Liver (tissue), 9 donors: ENCODE measurements around the gene SLC24A1. TPM values are rescaled to one million over a fixed set of nuclear protein-coding genes. Genes with fewer than 3 reads are reported as not detected.

Experiments used
- DNase-seq: peaks from one replicate; pipeline ENCODE4 v3.0.0-alpha.2; 2017; ENCODE audit warnings: low spot score
- H3K27ac ChIP-seq, 2 donors: one replicate each; pipeline ENCODE4 v1.7.0; 2013; ENCODE audit warnings: inconsistent platforms in 2 of 2, low read length in 2 of 2, control low read depth in 1 of 2, low read depth in 1 of 2, mild to moderate bottlenecking in 1 of 2
- H3K27me3 ChIP-seq, 4 donors: one replicate each; pipeline versions ENCODE4 v1.6.1 to v1.7.0; 2013; ENCODE audit warnings: low read length in 3 of 4, inconsistent platforms in 1 of 4, mild to moderate bottlenecking in 1 of 4, moderate library complexity in 1 of 4; ENCODE audit not compliant: control insufficient read depth in 4 of 4, insufficient read depth in 4 of 4
- H3K36me3 ChIP-seq, 4 donors: one replicate each; pipeline versions ENCODE4 v1.6.1 to v1.7.0; 2013; ENCODE audit warnings: low read length in 3 of 4, mild to moderate bottlenecking in 3 of 4, low read depth in 1 of 4, moderate library complexity in 1 of 4; ENCODE audit not compliant: control insufficient read depth in 4 of 4, insufficient read depth in 3 of 4
- H3K4me1 ChIP-seq, 4 donors: one replicate each; pipeline versions ENCODE4 v1.6.1 to v1.7.0; 2013; ENCODE audit warnings: low read length in 3 of 4, mild to moderate bottlenecking in 3 of 4, moderate library complexity in 1 of 4; ENCODE audit not compliant: control insufficient read depth in 4 of 4, insufficient read depth in 4 of 4
- H3K4me3 ChIP-seq, 3 donors: one replicate each; pipeline versions ENCODE4 v1.6.1 to v1.7.0; 2013; ENCODE audit warnings: low read length in 3 of 3, control low read depth in 1 of 3, low read depth in 1 of 3, mild to moderate bottlenecking in 1 of 3
- H3K9ac ChIP-seq, 2 donors: one replicate each; pipeline ENCODE4 v1.7.0; 2013; ENCODE audit warnings: low read length in 2 of 2, mild to moderate bottlenecking in 2 of 2, moderate library complexity in 2 of 2, control low read depth in 1 of 2, low read depth in 1 of 2
- H3K9me3 ChIP-seq, 4 donors: one replicate each; pipeline versions ENCODE4 v1.6.1 to v1.7.0; 2013; ENCODE audit warnings: low read length in 3 of 4; ENCODE audit not compliant: control insufficient read depth in 4 of 4
- FOXA1 ChIP-seq: IDR thresholded peaks from 2 replicates; pipeline ENCODE4 v1.6.1; 2016; ENCODE audit warnings: antibody characterized with exemption
- FOXA2 ChIP-seq: IDR thresholded peaks from 2 replicates; pipeline ENCODE4 v1.6.1; 2016; ENCODE audit warnings: antibody characterized with exemption
- GABPA ChIP-seq, 2 donors: IDR thresholded peaks in 1 of 2; conservative IDR thresholded peaks in 1 of 2; 2 replicates each; pipeline ENCODE4 v1.6.1; 2016; ENCODE audit warnings: antibody characterized with exemption in 2 of 2, mild to moderate bottlenecking in 1 of 2, moderate library complexity in 1 of 2
- HNF4A ChIP-seq, 2 donors: conservative IDR thresholded peaks; 2 replicates each; pipeline ENCODE4 v1.6.1; 2016; ENCODE audit warnings: antibody characterized with exemption in 2 of 2, mild to moderate bottlenecking in 2 of 2
- JUND ChIP-seq, 2 donors: IDR thresholded peaks; 2 replicates each; pipeline ENCODE4 v1.6.1; 2016; ENCODE audit warnings: antibody characterized with exemption in 2 of 2
- NR2F2 ChIP-seq: IDR thresholded peaks from 2 replicates; pipeline ENCODE4 v1.6.1; 2016; ENCODE audit warnings: antibody characterized with exemption
- RXRA ChIP-seq, 2 donors: IDR thresholded peaks; 2 replicates each; pipeline ENCODE4 v1.6.1; 2017 to 2018; ENCODE audit warnings: antibody characterized with exemption in 2 of 2, mild to moderate bottlenecking in 1 of 2
- SP1 ChIP-seq: IDR thresholded peaks from 2 replicates; pipeline ENCODE4 v1.6.1; 2018; ENCODE audit warnings: antibody characterized with exemption, mild to moderate bottlenecking
- TAF1 ChIP-seq: conservative IDR thresholded peaks from 2 replicates; pipeline ENCODE4 v1.6.1; 2016; ENCODE audit warnings: antibody characterized with exemption, mild to moderate bottlenecking
- YY1 ChIP-seq: IDR thresholded peaks from 2 replicates; pipeline ENCODE4 v1.6.1; 2016; ENCODE audit warnings: antibody characterized with exemption, mild to moderate bottlenecking
- WGBS: extraction: QIAGEN DNeasy Blood & Tissue Kit; methylation state at CpG from one replicate; pipeline ENCODE4 v1.1.7; 2013; 5-methylcytosine and 5-hydroxymethylcytosine counted together
- polyA plus RNA-seq, 2 donors: library from polyadenylated mRNA; stranded (reverse) in 1 of 2; unstranded in 1 of 2; fragments of 200-250 nt in 1 of 2; fragments of >200 nt in 1 of 2; fragmentation: Nextera tagmentation in 1 of 2; extraction: Ambion mirVana in 1 of 2; gene quantifications; one replicate each; pipeline versions ENCODE4 v1.2.1 to v1.2.3, GENCODE V29; 2013 to 2015
- total RNA-seq, 2 donors: library from RNA; depleted of rRNA; stranded (reverse); fragments of >200 nt; gene quantifications; one replicate each; pipeline ENCODE4 v1.2.3, GENCODE V29; 2014
- TF ChIP-seq, protein P1 (sequence below): IDR thresholded peaks from 2 replicates; pipeline ENCODE4 v1.6.1; 2016; ENCODE audit warnings: antibody characterized with exemption
- TF ChIP-seq, protein P2 (sequence below): IDR thresholded peaks from 2 replicates; pipeline ENCODE4 v1.6.1; 2016; ENCODE audit warnings: antibody characterized with exemption
- TF ChIP-seq, protein P3 (sequence below): IDR thresholded peaks from 2 replicates; pipeline ENCODE4 v1.6.1; 2016; ENCODE audit warnings: antibody characterized with exemption, mild to moderate bottlenecking
- TF ChIP-seq, protein P4 (sequence below): fragments of 150-350 bp; IDR thresholded peaks from 2 replicates; pipeline ENCODE4 v1.5.1; 2017; ENCODE audit warnings: improper control_type of control experiment, low read depth, low read length; ENCODE audit not compliant: missing input control
- donor health status: healthy.
- donor health status: healthy.
- donor health status: healthy.
- donor health status: healthy.
- donor health status: healthy.

SLC24A1 gene
- total and polyA plus RNA-seq, 4 donors, result 1.8 to 3.3 (median 2.2) TPM

DNA sequence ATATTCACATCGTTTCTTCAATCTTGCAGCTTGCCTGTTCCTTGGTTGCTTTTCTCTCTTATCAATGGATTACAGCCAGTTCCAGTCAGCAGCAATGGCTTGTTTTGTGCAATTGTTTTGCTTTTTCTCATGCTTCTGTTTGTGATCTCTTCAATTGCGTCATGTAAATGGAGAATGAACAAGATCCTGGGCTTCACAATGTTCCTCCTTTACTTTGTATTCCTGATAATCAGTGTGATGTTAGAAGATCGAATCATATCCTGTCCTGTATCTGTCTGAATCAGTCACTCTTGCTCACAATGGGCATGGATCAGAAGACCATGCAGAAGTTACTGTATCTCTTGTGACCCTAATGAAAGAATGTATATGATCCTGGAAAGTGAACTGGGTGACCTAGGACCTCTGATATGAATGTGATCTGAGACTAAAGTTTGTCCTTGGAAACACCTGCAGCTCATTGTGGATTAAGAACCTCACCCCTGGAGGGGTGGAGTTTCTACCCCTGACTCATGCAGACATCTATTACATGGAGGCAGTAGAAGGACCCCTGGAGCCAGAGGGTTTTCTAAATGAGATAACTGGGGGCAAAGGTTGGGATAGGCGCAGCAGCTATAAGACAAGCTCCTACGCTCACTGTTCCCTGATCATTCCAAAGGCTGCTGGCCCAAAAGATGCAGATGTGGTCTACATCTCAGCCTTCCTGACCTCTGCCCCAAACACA lies 32.2 kb downstream of the SLC24A1 start:
- no peaks in the 10 kb centered on the region for H3K9me3 ChIP-seq
- DNase-seq, result no peak
- 93% methylated on average over 5 of the region's 5 CpGs for WGBS

DNA sequence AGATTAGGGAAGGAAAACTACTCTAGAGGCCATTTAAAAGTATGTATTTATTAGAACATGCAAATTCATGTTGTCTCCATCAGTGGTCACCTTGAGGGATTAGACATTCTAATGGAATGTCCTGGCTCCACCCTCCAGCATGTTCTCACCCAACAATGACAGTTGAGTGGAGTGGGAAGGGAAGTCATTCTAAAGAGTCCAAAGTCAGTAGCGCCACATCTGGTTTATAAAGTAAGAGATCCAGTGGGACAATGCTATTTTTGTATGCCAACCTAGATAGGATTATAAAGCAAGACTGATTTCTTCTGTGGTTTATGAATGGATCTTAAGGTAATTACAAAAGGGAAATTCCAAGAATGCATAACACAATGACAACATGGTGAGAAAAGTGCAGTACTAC lies 33.3 kb downstream of the SLC24A1 start:
- no peak overlapping the region for H3K9ac ChIP-seq
- no peaks in the 10 kb centered on the region for H3K9me3 ChIP-seq
- no peak overlapping the region for H3K4me3 ChIP-seq
- no peaks in the 10 kb centered on the region for H3K27me3 ChIP-seq
- no peak for DNase-seq
- WGBS, result 100% methylated on average over 1 of the region's 1 CpG
- peaks cover 4 to 46% (median 23%) of the 10 kb centered on the region in 4 donors for H3K36me3 ChIP-seq
- TF ChIP-seq, protein P1, sequence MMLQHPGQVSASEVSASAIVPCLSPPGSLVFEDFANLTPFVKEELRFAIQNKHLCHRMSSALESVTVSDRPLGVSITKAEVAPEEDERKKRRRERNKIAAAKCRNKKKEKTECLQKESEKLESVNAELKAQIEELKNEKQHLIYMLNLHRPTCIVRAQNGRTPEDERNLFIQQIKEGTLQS, result no peak
- no peak for TF ChIP-seq SP1
- no peak for TF ChIP-seq NR2F2
- TF ChIP-seq, protein P2, sequence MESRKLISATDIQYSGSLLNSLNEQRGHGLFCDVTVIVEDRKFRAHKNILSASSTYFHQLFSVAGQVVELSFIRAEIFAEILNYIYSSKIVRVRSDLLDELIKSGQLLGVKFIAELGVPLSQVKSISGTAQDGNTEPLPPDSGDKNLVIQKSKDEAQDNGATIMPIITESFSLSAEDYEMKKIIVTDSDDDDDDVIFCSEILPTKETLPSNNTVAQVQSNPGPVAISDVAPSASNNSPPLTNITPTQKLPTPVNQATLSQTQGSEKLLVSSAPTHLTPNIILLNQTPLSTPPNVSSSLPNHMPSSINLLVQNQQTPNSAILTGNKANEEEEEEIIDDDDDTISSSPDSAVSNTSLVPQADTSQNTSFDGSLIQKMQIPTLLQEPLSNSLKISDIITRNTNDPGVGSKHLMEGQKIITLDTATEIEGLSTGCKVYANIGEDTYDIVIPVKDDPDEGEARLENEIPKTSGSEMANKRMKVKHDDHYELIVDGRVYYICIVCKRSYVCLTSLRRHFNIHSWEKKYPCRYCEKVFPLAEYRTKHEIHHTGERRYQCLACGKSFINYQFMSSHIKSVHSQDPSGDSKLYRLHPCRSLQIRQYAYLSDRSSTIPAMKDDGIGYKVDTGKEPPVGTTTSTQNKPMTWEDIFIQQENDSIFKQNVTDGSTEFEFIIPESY, result no peak
- no peaks in the 10 kb centered on the region for H3K4me1 ChIP-seq
- no peak overlapping the region for H3K27ac ChIP-seq

More for the DNA sequence above, 32.2 kb downstream of the SLC24A1 start:
- TF ChIP-seq FOXA1 (no peak), YY1 (no peak), HNF4A (conservative IDR thresholded peaks at IDR 0.05) (no peak), NR2F2 (no peak), RXRA (IDR thresholded peaks at IDR 0.05) (no peak), FOXA2 (no peak), GABPA (IDR thresholded peaks at IDR 0.05 in 1 of 2, conservative IDR thresholded peaks at IDR 0.05 in 1 of 2) (no peak), JUND (IDR thresholded peaks at IDR 0.05) (no peak), TAF1 (no peak)
- TF ChIP-seq, protein P3, sequence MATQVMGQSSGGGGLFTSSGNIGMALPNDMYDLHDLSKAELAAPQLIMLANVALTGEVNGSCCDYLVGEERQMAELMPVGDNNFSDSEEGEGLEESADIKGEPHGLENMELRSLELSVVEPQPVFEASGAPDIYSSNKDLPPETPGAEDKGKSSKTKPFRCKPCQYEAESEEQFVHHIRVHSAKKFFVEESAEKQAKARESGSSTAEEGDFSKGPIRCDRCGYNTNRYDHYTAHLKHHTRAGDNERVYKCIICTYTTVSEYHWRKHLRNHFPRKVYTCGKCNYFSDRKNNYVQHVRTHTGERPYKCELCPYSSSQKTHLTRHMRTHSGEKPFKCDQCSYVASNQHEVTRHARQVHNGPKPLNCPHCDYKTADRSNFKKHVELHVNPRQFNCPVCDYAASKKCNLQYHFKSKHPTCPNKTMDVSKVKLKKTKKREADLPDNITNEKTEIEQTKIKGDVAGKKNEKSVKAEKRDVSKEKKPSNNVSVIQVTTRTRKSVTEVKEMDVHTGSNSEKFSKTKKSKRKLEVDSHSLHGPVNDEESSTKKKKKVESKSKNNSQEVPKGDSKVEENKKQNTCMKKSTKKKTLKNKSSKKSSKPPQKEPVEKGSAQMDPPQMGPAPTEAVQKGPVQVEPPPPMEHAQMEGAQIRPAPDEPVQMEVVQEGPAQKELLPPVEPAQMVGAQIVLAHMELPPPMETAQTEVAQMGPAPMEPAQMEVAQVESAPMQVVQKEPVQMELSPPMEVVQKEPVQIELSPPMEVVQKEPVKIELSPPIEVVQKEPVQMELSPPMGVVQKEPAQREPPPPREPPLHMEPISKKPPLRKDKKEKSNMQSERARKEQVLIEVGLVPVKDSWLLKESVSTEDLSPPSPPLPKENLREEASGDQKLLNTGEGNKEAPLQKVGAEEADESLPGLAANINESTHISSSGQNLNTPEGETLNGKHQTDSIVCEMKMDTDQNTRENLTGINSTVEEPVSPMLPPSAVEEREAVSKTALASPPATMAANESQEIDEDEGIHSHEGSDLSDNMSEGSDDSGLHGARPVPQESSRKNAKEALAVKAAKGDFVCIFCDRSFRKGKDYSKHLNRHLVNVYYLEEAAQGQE, result no peak
- TF ChIP-seq, protein P2, result no peak
- TF ChIP-seq, protein P1, result no peak
- TF ChIP-seq, protein P4, sequence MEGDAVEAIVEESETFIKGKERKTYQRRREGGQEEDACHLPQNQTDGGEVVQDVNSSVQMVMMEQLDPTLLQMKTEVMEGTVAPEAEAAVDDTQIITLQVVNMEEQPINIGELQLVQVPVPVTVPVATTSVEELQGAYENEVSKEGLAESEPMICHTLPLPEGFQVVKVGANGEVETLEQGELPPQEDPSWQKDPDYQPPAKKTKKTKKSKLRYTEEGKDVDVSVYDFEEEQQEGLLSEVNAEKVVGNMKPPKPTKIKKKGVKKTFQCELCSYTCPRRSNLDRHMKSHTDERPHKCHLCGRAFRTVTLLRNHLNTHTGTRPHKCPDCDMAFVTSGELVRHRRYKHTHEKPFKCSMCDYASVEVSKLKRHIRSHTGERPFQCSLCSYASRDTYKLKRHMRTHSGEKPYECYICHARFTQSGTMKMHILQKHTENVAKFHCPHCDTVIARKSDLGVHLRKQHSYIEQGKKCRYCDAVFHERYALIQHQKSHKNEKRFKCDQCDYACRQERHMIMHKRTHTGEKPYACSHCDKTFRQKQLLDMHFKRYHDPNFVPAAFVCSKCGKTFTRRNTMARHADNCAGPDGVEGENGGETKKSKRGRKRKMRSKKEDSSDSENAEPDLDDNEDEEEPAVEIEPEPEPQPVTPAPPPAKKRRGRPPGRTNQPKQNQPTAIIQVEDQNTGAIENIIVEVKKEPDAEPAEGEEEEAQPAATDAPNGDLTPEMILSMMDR, result no peak
- no peak overlapping the region for H3K27ac ChIP-seq
- no peak overlapping the region for H3K9ac ChIP-seq
- H3K4me3 ChIP-seq, result no peak overlapping the region
- H3K27me3 ChIP-seq, result no peaks in the 10 kb centered on the region
- no peaks in the 10 kb centered on the region for H3K4me1 ChIP-seq
- peaks cover 4 to 44% (median 21%) of the 10 kb centered on the region in 4 donors for H3K36me3 ChIP-seq
